Measurements from ENCODE around the gene PLA2G4F.
"Not testable (repeated sequence)": the region's sequence is repeated elsewhere in the genome, so short reads cannot be mapped to it uniquely, and the experiment has no call there.

The PLA2G4F gene

GRCh38 chr15:42092398-42093318 lies 63.8 kb downstream of the PLA2G4F start:
- DNase-seq, result peak; percentile 61

GRCh38 chr15:42091753-42092397 lies 64.6 kb downstream of the PLA2G4F start:
- DNase-seq, result not testable (repeated sequence)

GRCh38 chr15:42090781-42091180 lies 65.7 kb downstream of the PLA2G4F start:
- no peak for DNase-seq

- no peak for DNase-seq
Measured at GRCh38 chr15:42090370-42090769, 66.1 kb downstream of the PLA2G4F start.

GRCh38 chr15:42089942-42090341 lies 66.5 kb downstream of the PLA2G4F start:
- no peak for DNase-seq
